CD4-positive, alpha-beta T cell treated with Interferon gamma for 1 hour (primary cell): ENCODE measurements around the gene ABHD10.
"Not testable (repeated sequence)": the region's sequence is repeated elsewhere in the genome, so short reads cannot be mapped to it uniquely, and the experiment has no call there.

ENCODE experiments used
- DNase-seq: peaks from one replicate; pipeline ENCODE4 v3.0.0-alpha.2; 2020

The ABHD10 gene

DNA sequence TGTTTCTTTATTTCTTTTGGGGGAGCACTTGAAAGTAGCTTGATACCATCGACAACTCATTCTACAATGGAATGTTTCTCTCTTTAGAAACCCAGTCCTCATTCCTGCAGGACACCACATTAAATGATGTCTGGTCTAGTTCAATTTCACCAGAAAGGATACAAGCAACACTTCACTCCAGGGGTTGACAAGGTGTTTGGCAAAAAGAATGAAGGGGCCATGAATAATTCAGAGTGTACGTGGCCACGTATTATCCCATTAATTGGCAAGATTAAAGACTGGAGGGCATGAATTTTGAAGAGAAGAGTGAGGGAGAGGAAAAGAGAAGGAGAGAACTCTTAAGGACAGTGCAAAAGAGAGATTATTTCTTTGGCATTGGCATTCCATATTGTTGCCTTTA is 56.4 kb downstream of the ABHD10 start:
- no peak for DNase-seq

GRCh38 chr3:112037194-112037593 is 58.4 kb downstream of the ABHD10 start:
- not testable (repeated sequence) for DNase-seq

DNA sequence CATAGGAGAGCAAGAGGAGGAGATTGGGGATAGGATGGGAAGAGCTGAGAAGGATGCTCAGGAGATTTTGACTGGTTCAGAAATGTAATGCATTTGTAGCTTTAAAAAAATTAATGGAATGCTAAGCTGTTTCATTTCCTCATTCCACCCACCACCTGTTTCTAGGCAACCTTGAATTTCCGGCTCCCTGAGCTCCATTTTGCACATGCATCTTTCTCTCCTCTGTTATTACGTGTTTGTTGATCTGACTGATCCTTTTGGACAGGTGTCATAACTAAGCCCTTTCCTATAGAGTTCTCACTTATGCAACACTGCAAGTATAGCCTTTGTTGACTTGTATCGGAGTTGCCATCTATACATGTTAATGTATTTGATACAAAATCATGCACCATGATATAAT is 60.0 kb downstream of the ABHD10 start:
- no peak for DNase-seq

DNA sequence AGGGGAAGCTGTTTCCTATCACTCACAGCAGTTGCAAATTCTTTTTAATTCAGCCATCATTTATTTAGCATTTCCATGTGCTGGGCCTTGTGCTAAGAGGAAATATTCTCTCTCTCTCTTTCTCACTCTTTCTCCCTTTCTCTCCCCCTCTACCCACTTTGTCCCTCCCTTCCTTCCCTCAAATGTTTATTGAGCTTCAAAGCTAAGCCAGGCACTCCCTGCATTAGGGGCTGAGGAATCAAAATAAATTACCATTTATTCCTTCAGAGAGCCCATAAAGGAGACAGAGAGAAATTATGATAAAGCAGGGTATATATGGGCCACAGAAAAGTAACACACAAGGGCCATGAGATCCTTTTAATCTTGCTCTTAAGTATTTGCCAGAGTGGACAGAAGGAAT is 62.5 kb downstream of the ABHD10 start:
- no peak for DNase-seq

- no peak for DNase-seq
Measured at GRCh38 chr3:112042842-112043280, 64.0 kb downstream of the ABHD10 start.
